B cell (primary cell): ENCODE data around the gene ZNF555. TPM values are rescaled to one million over a fixed set of nuclear protein-coding genes. Genes with fewer than 3 reads are reported as not detected.

Experiments
- ATAC-seq: fragments of 200-7000 bp; cut with Tn5 transposase; one replicate; pipeline ENCODE4 v1.10.0; 2021; ENCODE audit warnings: low read depth, mild to moderate bottlenecking, moderate number of reproducible peaks, moderate library complexity
- CTCF ChIA-PET: fragments of 350-600 bp; sonication (Branson Sonifier 250); formaldehyde crosslinking; loops from one replicate; lab custom pipeline; 2021; ENCODE audit warnings: antibody characterized with exemption, inconsistent platforms; lab: Charles Lee
- POLR2A ChIA-PET: fragments of 350-600 bp; sonication (Branson Sonifier 250); formaldehyde crosslinking; loops from one replicate; lab custom pipeline; 2021; ENCODE audit warnings: antibody characterized with exemption; lab: Charles Lee
- DNase-seq: peaks from one replicate; pipeline ENCODE4 v3.0.0; 2013
- H2AFZ ChIP-seq: 2 replicates; pipeline ENCODE4 v1.6.1; 2012; ENCODE audit warnings: mild to moderate bottlenecking, low read depth, low read length; ENCODE audit not compliant: insufficient read depth, poor library complexity, severe bottlenecking
- H3K27ac ChIP-seq, 2 donors: 1 replicate in 1 of 2; 2 replicates in 1 of 2; pipeline ENCODE4 v1.5.1; 2012 to 2013; ENCODE audit warnings: low read length in 2 of 2, mild to moderate bottlenecking in 2 of 2, moderate library complexity in 1 of 2
- H3K27me3 ChIP-seq, 4 experiments: fragments of 200-600 bp in 1 of 4; sonication (generic) in 1 of 4; replicated peaks in 1 of 4; 1 replicate in 2 of 4; 2 replicates in 2 of 4; pipeline versions ENCODE4 v1.6.1 to v1.7.0; 2013 to 2016; ENCODE audit warnings: low read length in 3 of 4, mild to moderate bottlenecking in 2 of 4, mixed read lengths in 1 of 4, moderate library complexity in 1 of 4; ENCODE audit not compliant: insufficient read depth in 4 of 4, control insufficient read depth in 3 of 4; ENCODE audit errors: control extremely low read depth in 1 of 4
- H3K36me3 ChIP-seq, 2 experiments: replicated peaks in 1 of 2; 1 replicate in 1 of 2; 2 replicates in 1 of 2; pipeline versions ENCODE4 v1.6.1 to v1.7.1; 2013; ENCODE audit warnings: low read length in 1 of 2; ENCODE audit not compliant: insufficient read depth in 2 of 2, control insufficient read depth in 1 of 2; ENCODE audit errors: control extremely low read depth in 1 of 2, extremely low read depth in 1 of 2
- H3K4me1 ChIP-seq, 2 donors: fragments of 200-600 bp in 1 of 2; sonication (generic) in 1 of 2; 1 replicate in 1 of 2; 2 replicates in 1 of 2; pipeline versions ENCODE4 v1.5.1 to v1.6.1; 2013 to 2017; ENCODE audit warnings: low read length in 2 of 2; ENCODE audit not compliant: control insufficient read depth in 2 of 2, insufficient read depth in 2 of 2
- H3K4me2 ChIP-seq: replicated peaks from 2 replicates; pipeline ENCODE3; 2012; ENCODE audit warnings: mild to moderate bottlenecking, low read depth, low read length; ENCODE audit not compliant: poor library complexity, severe bottlenecking
- H3K4me3 ChIP-seq, 5 experiments: fragments of 200-600 bp in 1 of 5; sonication (generic) in 1 of 5; 1 replicate in 3 of 5; 2 replicates in 2 of 5; pipeline versions ENCODE4 v1.5.1 to v1.7.0; 2011 to 2016; ENCODE audit warnings: low read length in 4 of 5, mild to moderate bottlenecking in 4 of 5, low read depth in 2 of 5, control low read depth in 1 of 5, moderate library complexity in 1 of 5; ENCODE audit not compliant: insufficient read depth in 1 of 5; ENCODE audit errors: control extremely low read depth in 1 of 5, extremely low read depth in 1 of 5
- H3K79me2 ChIP-seq: fragments of 200-600 bp; sonication (generic); one replicate; pipeline ENCODE4 v1.6.0; 2016; ENCODE audit warnings: low read length; ENCODE audit not compliant: control insufficient read depth, insufficient read depth
- H3K9ac ChIP-seq: fragments of 200-600 bp; sonication (generic); 2 replicates; pipeline ENCODE4 v1.6.1; 2017; ENCODE audit warnings: mild to moderate bottlenecking, low read length, moderate library complexity
- H3K9me3 ChIP-seq, 3 donors: one replicate each; pipeline versions ENCODE4 v1.6.1 to v1.7.1; 2013; ENCODE audit warnings: low read length in 2 of 3; ENCODE audit not compliant: control insufficient read depth in 2 of 3, insufficient read depth in 1 of 3; ENCODE audit errors: control extremely low read depth in 1 of 3
- H4K20me1 ChIP-seq: 2 replicates; pipeline ENCODE4 v1.6.0; 2012; ENCODE audit warnings: mild to moderate bottlenecking, low read length; ENCODE audit not compliant: insufficient read depth, control insufficient read depth, poor library complexity, severe bottlenecking
- H3K27ac Mint-ChIP-seq: one replicate; pipeline ENCODE4 v1.8.0; 2021; ENCODE audit warnings: mixed read lengths
- H3K27me3 Mint-ChIP-seq: one replicate; pipeline ENCODE4 v1.8.0; 2021; ENCODE audit warnings: mixed read lengths
- H3K4me1 Mint-ChIP-seq: one replicate; pipeline ENCODE4 v1.8.0; 2021; ENCODE audit warnings: mixed read lengths
- H3K4me3 Mint-ChIP-seq: one replicate; pipeline ENCODE4 v1.8.0; 2021; ENCODE audit warnings: mixed read lengths
- H3K9me3 Mint-ChIP-seq: one replicate; pipeline ENCODE4 v1.8.0; 2022; ENCODE audit warnings: mixed read lengths; ENCODE audit not compliant: insufficient read depth
- EZH2 ChIP-seq: IDR thresholded peaks from 2 replicates; pipeline ENCODE4 v1.6.1; 2012; ENCODE audit warnings: borderline replicate concordance, low read depth, mild to moderate bottlenecking, moderate library complexity, low read length; ENCODE audit not compliant: insufficient read depth, poor library complexity, severe bottlenecking
- whole genome bisulfite sequencing: methylation state at CpG from one replicate; pipeline ENCODE4 v1.1.5; 2013; ENCODE audit warnings: missing lambda C conversion rate; ENCODE audit not compliant: insufficient coverage; 5-methylcytosine and 5-hydroxymethylcytosine counted together
- intact Hi-C: fragments of 100-400 bp; cut with micrococcal nuclease; formaldehyde crosslinking; loops from one replicate; pipeline ENCODE4 v1.10.0; 2022
- polyA plus RNA-seq: library from polyadenylated mRNA; depleted of rRNA; stranded (reverse); fragments of >200 nt; gene quantifications from 2 replicates; pipeline ENCODE4 v1.2.3, GENCODE V29; 2012
- total RNA-seq, 2 donors: library from RNA; stranded (reverse); fragments of 120-200 nt in 1 of 2; gene quantifications; 1 replicate in 1 of 2; 2 replicates in 1 of 2; pipeline versions ENCODE4 v1.2.3 to v1.2.4, GENCODE V29; 2013 to 2022
- TF ChIP-seq, protein P1 (sequence below): fragments of 200-600 bp; IDR thresholded peaks from one replicate; pipeline ENCODE4 v1.8.0; 2022; ENCODE audit warnings: antibody characterized with exemption, mild to moderate bottlenecking

The ZNF555 gene
- total and polyA plus RNA-seq, 2 donors (not counting 1 experiment from before 2014, with no cell fraction given), result 1.8 to 7.4 TPM

DNA sequence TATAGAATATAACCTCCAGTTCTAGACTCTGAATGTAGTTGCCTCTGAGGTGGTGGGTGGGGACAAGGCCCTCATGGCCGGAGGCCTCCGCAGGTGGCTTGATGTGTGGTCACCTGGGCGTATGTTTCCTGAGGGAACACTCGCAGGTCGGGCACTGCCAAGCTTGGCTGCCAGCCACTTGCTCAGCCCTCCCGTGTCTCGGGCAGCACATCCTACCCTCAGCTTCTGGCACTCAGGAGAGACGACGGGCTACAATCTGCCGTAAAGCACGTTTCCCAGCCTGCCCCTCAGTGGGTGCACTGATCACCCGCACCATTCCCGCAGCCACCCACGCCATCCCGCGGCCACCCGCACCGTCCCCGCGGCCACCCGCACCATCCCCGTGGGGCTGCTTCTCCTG lies 40.8 kb upstream of the ZNF555 start:
- over 99% methylated on average over 22 of the region's 22 CpGs for WGBS
- Mint-ChIP-seq H3K27me3 (no peaks in the 10 kb centered on the region), H3K9me3 (no peaks in the 10 kb centered on the region), H3K27ac (no peak overlapping the region), H3K4me1 (no peaks in the 10 kb centered on the region), H3K4me3 (no peak overlapping the region)
- no peak overlapping the region for H3K4me2 ChIP-seq
- peaks cover 18% of the 10 kb centered on the region for H3K79me2 ChIP-seq
- no peak overlapping the region for H2AFZ ChIP-seq
- DNase-seq (no peak), ATAC-seq (no peak)
- POLR2A ChIA-PET, result interaction anchor here (0.7 kb wide), 1 partner anchor 41 kb away, joined by 3 read pairs; no protein-coding TSS in a partner anchor
- H3K36me3 ChIP-seq, result peaks cover 0 to 30% of the 10 kb centered on the region in 2 experiments
- no peaks in the 10 kb centered on the region for H4K20me1 ChIP-seq
- no peak overlapping the region for H3K4me3 ChIP-seq
- no peak overlapping the region for H3K27ac ChIP-seq
- no peaks in the 10 kb centered on the region for H3K9me3 ChIP-seq
- intact Hi-C loops, result no loop called here
- H3K4me1 ChIP-seq, result no peaks in the 10 kb centered on the region
- TF ChIP-seq, protein P1, sequence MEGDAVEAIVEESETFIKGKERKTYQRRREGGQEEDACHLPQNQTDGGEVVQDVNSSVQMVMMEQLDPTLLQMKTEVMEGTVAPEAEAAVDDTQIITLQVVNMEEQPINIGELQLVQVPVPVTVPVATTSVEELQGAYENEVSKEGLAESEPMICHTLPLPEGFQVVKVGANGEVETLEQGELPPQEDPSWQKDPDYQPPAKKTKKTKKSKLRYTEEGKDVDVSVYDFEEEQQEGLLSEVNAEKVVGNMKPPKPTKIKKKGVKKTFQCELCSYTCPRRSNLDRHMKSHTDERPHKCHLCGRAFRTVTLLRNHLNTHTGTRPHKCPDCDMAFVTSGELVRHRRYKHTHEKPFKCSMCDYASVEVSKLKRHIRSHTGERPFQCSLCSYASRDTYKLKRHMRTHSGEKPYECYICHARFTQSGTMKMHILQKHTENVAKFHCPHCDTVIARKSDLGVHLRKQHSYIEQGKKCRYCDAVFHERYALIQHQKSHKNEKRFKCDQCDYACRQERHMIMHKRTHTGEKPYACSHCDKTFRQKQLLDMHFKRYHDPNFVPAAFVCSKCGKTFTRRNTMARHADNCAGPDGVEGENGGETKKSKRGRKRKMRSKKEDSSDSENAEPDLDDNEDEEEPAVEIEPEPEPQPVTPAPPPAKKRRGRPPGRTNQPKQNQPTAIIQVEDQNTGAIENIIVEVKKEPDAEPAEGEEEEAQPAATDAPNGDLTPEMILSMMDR, result no peak
- TF ChIP-seq EZH2, result no peak
- H3K9ac ChIP-seq, result no peak overlapping the region
- CTCF ChIA-PET, result no interaction called here
- no peaks in the 10 kb centered on the region for H3K27me3 ChIP-seq

DNA sequence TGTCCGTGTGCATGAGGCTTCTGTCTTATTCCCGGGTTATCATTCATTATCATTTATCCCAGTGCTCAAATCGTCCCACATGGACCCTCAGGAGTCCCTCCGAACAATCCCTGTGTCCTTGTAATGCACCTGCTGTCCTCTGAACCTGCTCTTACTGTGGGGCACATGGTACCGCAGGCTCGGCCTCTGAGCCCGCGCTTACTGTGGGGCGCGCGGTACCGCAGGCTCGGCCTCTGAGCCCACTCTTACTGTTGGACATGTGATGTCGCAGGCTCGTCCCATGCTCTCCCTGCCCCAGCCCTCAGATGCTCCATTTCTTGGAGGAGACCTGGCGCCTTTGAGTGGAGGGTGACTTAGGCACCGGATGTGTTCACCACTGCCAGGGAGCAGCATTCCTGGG lies 38.4 kb upstream of the ZNF555 start:
- POLR2A ChIA-PET, result no interaction called here
- H3K4me3 Mint-ChIP-seq, result no peak overlapping the region

More for the DNA sequence above, 38.4 kb upstream of the ZNF555 start:
- no peak for TF ChIP-seq EZH2
- TF ChIP-seq, protein P1, result no peak
- intact Hi-C loops, result no loop called here
- H3K27me3 ChIP-seq, result no peaks in the 10 kb centered on the region
- no peak overlapping the region for H2AFZ ChIP-seq
- no peaks in the 10 kb centered on the region for H3K4me1 Mint-ChIP-seq
- H3K27ac ChIP-seq, result no peak overlapping the region
- no peak overlapping the region for H3K4me2 ChIP-seq
- no peaks in the 10 kb centered on the region for H3K27me3 Mint-ChIP-seq
- H3K27ac Mint-ChIP-seq, result no peak overlapping the region
- ATAC-seq (no peak), DNase-seq (no peak)
- 100% methylated on average over 16 of the region's 17 CpGs for WGBS
- no peak overlapping the region for H3K4me3 ChIP-seq
- CTCF ChIA-PET, result no interaction called here
- no peaks in the 10 kb centered on the region for H3K9me3 ChIP-seq
- peaks cover 5% of the 10 kb centered on the region for H3K79me2 ChIP-seq
- no peak overlapping the region for H3K9ac ChIP-seq
- H3K36me3 ChIP-seq, result peaks cover 0 to 20% of the 10 kb centered on the region in 2 experiments
- H4K20me1 ChIP-seq, result no peaks in the 10 kb centered on the region
- H3K9me3 Mint-ChIP-seq, result no peaks in the 10 kb centered on the region
- H3K4me1 ChIP-seq, result no peaks in the 10 kb centered on the region
